ENCODE results near the gene SCARB1. TPM values are rescaled to one million over a fixed set of nuclear protein-coding genes. Genes with fewer than 3 reads are reported as not detected.

Gene SCARB1
- total RNA-seq, 4 donors from 2014 or later = 33.7 to 252 (median 43.6) TPM

DNA sequence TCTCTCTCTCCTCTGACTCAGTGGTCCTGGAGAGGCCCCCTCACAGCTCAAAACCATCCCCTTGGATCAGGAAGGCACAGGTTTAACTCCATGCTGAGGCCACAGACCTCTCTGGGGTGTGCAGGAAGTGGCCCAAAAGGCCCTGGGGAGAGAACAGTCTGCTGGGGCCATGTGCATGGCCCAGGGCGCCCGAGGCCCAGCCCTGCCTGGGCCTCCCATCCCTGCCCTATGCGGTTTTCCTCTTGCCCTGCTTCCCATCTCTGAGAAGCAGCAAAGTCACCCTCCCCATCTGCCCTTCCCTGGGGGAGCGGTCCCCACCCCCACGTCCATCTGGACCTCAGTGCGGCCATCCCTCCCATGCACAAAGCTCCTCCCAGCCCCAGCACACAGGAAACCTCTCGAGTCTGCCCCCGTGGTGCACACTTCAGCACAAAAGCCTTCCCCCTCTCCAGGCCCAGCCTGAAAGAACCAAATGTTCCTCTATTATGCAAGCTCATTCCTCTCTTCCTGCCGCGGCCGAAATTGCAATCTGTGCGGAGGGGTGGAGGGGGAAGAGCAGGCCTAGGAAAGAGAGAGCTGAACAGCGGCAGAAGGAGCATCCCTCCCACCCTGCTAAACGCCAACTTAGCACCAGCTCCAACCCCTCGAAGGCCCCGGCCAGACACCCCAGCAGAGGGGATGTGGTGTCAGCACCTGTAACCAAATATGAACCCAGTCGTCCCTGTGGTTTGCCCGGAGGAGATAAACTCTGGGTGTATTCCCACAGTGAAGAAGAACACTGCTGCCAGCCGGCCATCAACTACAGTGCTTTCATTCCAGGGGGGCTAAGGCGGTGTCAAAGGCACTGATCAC lies 108.5 kb downstream of the SCARB1 start:
- Histone ChIP-seq H3K4me3 (no peak overlapping the region), H3K4me1 (peaks cover 8 to 30% (median 18%) of the 10 kb centered on the region in 4 donors), H3K27ac (peak overlapping the region; percentile 77 to 90 (median 85)), H3K27me3 (no peaks in the 10 kb centered on the region), H3K36me3 (no peaks in the 10 kb centered on the region), H3K9me3 (no peaks in the 10 kb centered on the region)
- TF ChIP-seq POLR2A (IDR thresholded peaks at IDR 0.05) (no peak), CTCF (IDR thresholded peaks at IDR 0.05) (no peak), EP300 (IDR thresholded peaks at IDR 0.05; ENCODE audit: low read depth) (peak; percentile 80), POLR2AphosphoS5 (IDR thresholded peaks at IDR 0.05) (peak; percentile 73 to 84 (median 82))
- WGBS, 2 donors (ENCODE audit: low coverage in 1 of 2) = 39% methylated on average over 20 of the region's 20 CpGs; no CpG with 5 or more reads in 1 of the 2 donors
- intact Hi-C loops (cut with DNase I; ENCODE audit: low total_unique reads) = loop anchor here (5.0 kb wide), 2 partner anchors 38 to 188 kb away; partner anchors contain the start of gene NCOR2
- DNase-seq = peak; percentile 73
- in situ Hi-C loops (cut with MboI; ENCODE audit: low pct_ligation_motif_present in 1 of 4, low pct_unique_long_range_greater_than_20kb in 1 of 4, low sequenced_read_pairs in 3 of 4) = loop anchor here in 3 of 4 donors (25.0 kb wide), 5 partner anchors 168 to 418 kb away; no protein-coding TSS in a partner anchor

- in situ Hi-C loops (cut with MboI; ENCODE audit: low pct_ligation_motif_present in 1 of 4, low pct_unique_long_range_greater_than_20kb in 1 of 4, low sequenced_read_pairs in 3 of 4) (loop anchor here in 3 of 4 donors (25.0 kb wide), 5 partner anchors 167 to 417 kb away; no protein-coding TSS in a partner anchor), intact Hi-C loops (cut with DNase I; ENCODE audit: low total_unique reads) (loop anchor here (5.0 kb wide), 1 partner anchor 187 kb away; the partner anchor contains the start of gene NCOR2)
- no peak overlapping the region for H3K4me3 ChIP-seq
- H3K27ac ChIP-seq = peak overlapping the region; percentile 77 to 90 (median 85)
- no peaks in the 10 kb centered on the region for H3K9me3 ChIP-seq
- no peaks in the 10 kb centered on the region for H3K36me3 ChIP-seq
- TF ChIP-seq CTCF (IDR thresholded peaks at IDR 0.05) = no peak
- TF ChIP-seq POLR2AphosphoS5 (IDR thresholded peaks at IDR 0.05) = no peak
- no peak for TF ChIP-seq EP300 (IDR thresholded peaks at IDR 0.05; ENCODE audit: low read depth)
- TF ChIP-seq POLR2A (IDR thresholded peaks at IDR 0.05) = no peak
- H3K4me1 ChIP-seq = peaks cover 8 to 30% (median 16%) of the 10 kb centered on the region in 4 donors
- DNase-seq = no peak
- no peaks in the 10 kb centered on the region for H3K27me3 ChIP-seq
- WGBS, 2 donors (ENCODE audit: low coverage in 1 of 2) = 89 to 90% methylated on average over 2 to 7 of the region's 7 CpGs
These were observed 109.2 kb downstream of the SCARB1 start for GRCh38 chr12:124754491-124754890.

- intact Hi-C loops (cut with DNase I; ENCODE audit: low total_unique reads) = loop anchor here (5.0 kb wide), 1 partner anchor 187 kb away; the partner anchor contains the start of gene NCOR2
- TF ChIP-seq EP300 (IDR thresholded peaks at IDR 0.05; ENCODE audit: low read depth) = no peak
- no peak for TF ChIP-seq POLR2A (IDR thresholded peaks at IDR 0.05)
- no peak for TF ChIP-seq POLR2AphosphoS5 (IDR thresholded peaks at IDR 0.05)
- no peak for TF ChIP-seq CTCF (IDR thresholded peaks at IDR 0.05)
These were observed 109.7 kb downstream of the SCARB1 start for GRCh38 chr12:124753993-124754392.

DNA sequence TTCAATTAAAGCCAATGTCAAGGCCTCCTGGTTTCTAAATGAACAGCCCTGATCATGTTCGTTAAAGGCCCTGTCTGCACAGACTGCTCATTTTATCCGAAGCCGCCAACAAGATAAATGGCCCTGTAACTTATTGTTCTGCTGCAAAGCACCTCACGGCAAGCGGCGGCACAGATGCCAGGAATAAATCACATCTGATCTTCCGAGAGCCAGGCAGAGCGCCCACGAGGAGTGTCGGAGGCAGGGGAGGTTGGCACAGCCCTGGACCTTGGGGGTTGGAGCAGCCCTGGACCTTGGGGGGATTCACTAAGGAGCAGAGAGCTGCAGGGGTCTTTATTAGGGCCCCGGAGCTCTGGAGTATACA lies 110.5 kb downstream of the SCARB1 start:
- Histone ChIP-seq H3K27ac (peak overlapping the region; percentile 77 to 90 (median 85)), H3K36me3 (no peaks in the 10 kb centered on the region), H3K27me3 (no peaks in the 10 kb centered on the region), H3K4me3 (no peak overlapping the region), H3K4me1 (peaks cover 8 to 30% (median 16%) of the 10 kb centered on the region in 4 donors), H3K9me3 (no peaks in the 10 kb centered on the region)
- TF ChIP-seq CTCF (IDR thresholded peaks at IDR 0.05) (no peak), EP300 (IDR thresholded peaks at IDR 0.05; ENCODE audit: low read depth) (no peak), POLR2A (IDR thresholded peaks at IDR 0.05) (no peak), POLR2AphosphoS5 (IDR thresholded peaks at IDR 0.05) (peak in 1 of 3 donors; percentile 31)
- intact Hi-C loops (cut with DNase I; ENCODE audit: low total_unique reads) = loop anchor here (5.0 kb wide), 1 partner anchor 186 kb away; the partner anchor contains the start of gene NCOR2
- in situ Hi-C loops (cut with MboI; ENCODE audit: low pct_ligation_motif_present in 1 of 4, low pct_unique_long_range_greater_than_20kb in 1 of 4, low sequenced_read_pairs in 3 of 4) = loop anchor here in 3 of 4 donors (25.0 kb wide), 5 partner anchors 166 to 416 kb away; no protein-coding TSS in a partner anchor
- DNase-seq = no peak
- WGBS, 2 donors (ENCODE audit: low coverage in 1 of 2) = 89% methylated on average over 11 of the region's 11 CpGs; no CpG with 5 or more reads in 1 of the 2 donors

More at GRCh38 chr12:124753993-124754392, 109.7 kb downstream of the SCARB1 start:
- no peaks in the 10 kb centered on the region for H3K36me3 ChIP-seq
- no peak for DNase-seq
- H3K27me3 ChIP-seq = no peaks in the 10 kb centered on the region
- in situ Hi-C loops (cut with MboI; ENCODE audit: low pct_ligation_motif_present in 1 of 4, low pct_unique_long_range_greater_than_20kb in 1 of 4, low sequenced_read_pairs in 3 of 4) = loop anchor here in 3 of 4 donors (25.0 kb wide), 5 partner anchors 167 to 417 kb away; no protein-coding TSS in a partner anchor
- 92% methylated on average over 4 of the region's 4 CpGs; no CpG with 5 or more reads in 1 of the 2 donors for WGBS, 2 donors (ENCODE audit: low coverage in 1 of 2)
- peaks cover 8 to 30% (median 16%) of the 10 kb centered on the region in 4 donors for H3K4me1 ChIP-seq
- peak overlapping the region; percentile 77 to 90 (median 85) for H3K27ac ChIP-seq
- H3K9me3 ChIP-seq = no peaks in the 10 kb centered on the region
- H3K4me3 ChIP-seq = no peak overlapping the region
